ENCODE results near the gene SELENOF. TPM values are rescaled to one million over a fixed set of nuclear protein-coding genes. Genes with fewer than 3 reads are reported as not detected.
A peak's percentile ranks its signal among the peaks of the same experiment; 100 is the strongest.

SELENOF gene
- total and polyA plus RNA-seq, 3 experiments from 2014 or later: 157 to 356 (median 158) TPM

DNA sequence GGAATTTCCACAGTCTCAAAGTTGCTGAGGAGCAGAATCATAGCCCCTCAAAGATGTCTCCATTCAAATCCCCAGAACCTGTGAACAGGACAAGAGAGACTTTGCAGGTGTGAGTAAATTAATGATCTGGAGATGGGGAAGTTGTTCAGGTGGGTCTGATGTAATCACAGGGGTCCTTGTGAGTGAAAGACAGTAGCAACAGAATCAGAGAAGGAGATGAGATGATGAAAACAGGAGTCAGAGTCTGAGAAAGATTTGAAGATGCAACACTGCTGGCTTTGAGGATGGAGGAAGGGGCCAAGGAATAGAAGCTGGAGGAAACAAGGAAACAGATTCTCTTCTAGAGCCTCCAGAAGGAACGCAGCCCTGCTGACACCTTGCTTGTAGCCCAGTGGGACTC, 81.5 kb downstream of the SELENOF start:
- H3K9me3 Mint-ChIP-seq: no peaks in the 10 kb centered on the region
- Histone ChIP-seq H3K27me3 (ENCODE audit: insufficient read depth, low read length, poor library complexity, severe bottlenecking) (no peaks in the 10 kb centered on the region), H3K4me3 (ENCODE audit: low read length) (no peak overlapping the region), H3K36me3 (ENCODE audit: insufficient read depth, low read length) (no peaks in the 10 kb centered on the region), H3K4me1 (ENCODE audit: insufficient read depth, low read length) (no peaks in the 10 kb centered on the region), H3K9me3 (ENCODE audit: low read length) (no peaks in the 10 kb centered on the region), H3K27ac (ENCODE audit: low read depth, low read length) (no peak overlapping the region)
- no peak overlapping the region for H3K4me3 Mint-ChIP-seq
- H3K4me1 Mint-ChIP-seq: peaks cover 2 to 5% (median 3%) of the 10 kb centered on the region in 3 donors
- H3K36me3 Mint-ChIP-seq: no peaks in the 10 kb centered on the region
- POLR2A ChIA-PET: no interaction called here
- no peak for DNase-seq
- H3K27ac Mint-ChIP-seq: no peak overlapping the region
- H3K27me3 Mint-ChIP-seq: peaks cover 2 to 3% of the 10 kb centered on the region in 2 donors
- CTCF ChIA-PET: interaction anchor here (8.3 kb wide), 1 partner anchor 251 kb away, joined by 66 read pairs; no protein-coding TSS in a partner anchor

GRCh38 chr1:86829321-86829720, 84.6 kb downstream of the SELENOF start:
- H3K4me1 Mint-ChIP-seq: peaks cover 2 to 5% (median 3%) of the 10 kb centered on the region in 3 donors
- no peaks in the 10 kb centered on the region for H3K36me3 Mint-ChIP-seq
- Histone ChIP-seq H3K36me3 (ENCODE audit: insufficient read depth, low read length) (no peaks in the 10 kb centered on the region), H3K4me3 (ENCODE audit: low read length) (no peak overlapping the region), H3K27me3 (ENCODE audit: insufficient read depth, low read length, poor library complexity, severe bottlenecking) (no peaks in the 10 kb centered on the region), H3K4me1 (ENCODE audit: insufficient read depth, low read length) (no peaks in the 10 kb centered on the region), H3K9me3 (ENCODE audit: low read length) (no peaks in the 10 kb centered on the region), H3K27ac (ENCODE audit: low read depth, low read length) (no peak overlapping the region)
- CTCF ChIA-PET: interaction anchor here (0.7 to 8.3 kb wide), 3 partner anchors 136 to 254 kb away, joined by 3 to 66 read pairs (median 4); no protein-coding TSS in a partner anchor
- no peak for DNase-seq
- H3K27me3 Mint-ChIP-seq: peaks cover 0 to 2% of the 10 kb centered on the region in 2 donors
- POLR2A ChIA-PET: no interaction called here
- H3K27ac Mint-ChIP-seq: no peak overlapping the region
- H3K9me3 Mint-ChIP-seq: no peaks in the 10 kb centered on the region
- H3K4me3 Mint-ChIP-seq: no peak overlapping the region

DNA sequence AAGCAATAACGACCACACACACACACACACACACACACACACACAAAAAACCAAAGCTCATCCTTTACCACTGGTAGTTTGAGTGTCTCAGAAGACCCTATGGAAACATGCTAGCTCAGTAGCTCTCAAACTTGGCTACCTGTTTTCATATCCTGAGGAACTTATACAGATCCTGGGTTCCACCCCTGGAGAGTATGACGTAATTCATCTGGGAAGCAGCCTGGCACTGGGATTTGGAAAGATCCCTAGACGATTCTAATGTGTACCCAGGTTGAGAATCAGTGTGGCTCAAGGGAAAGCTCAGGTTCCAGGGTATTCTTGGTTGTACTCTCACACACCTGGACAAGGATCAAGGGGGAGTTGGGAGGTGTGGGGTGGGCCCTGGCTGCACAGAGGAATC, 85.9 kb downstream of the SELENOF start:
- H3K27ac Mint-ChIP-seq: no peak overlapping the region
- no peaks in the 10 kb centered on the region for H3K27me3 Mint-ChIP-seq
- Histone ChIP-seq H3K27ac (ENCODE audit: low read depth, low read length) (no peak overlapping the region), H3K9me3 (ENCODE audit: low read length) (no peaks in the 10 kb centered on the region), H3K27me3 (ENCODE audit: insufficient read depth, low read length, poor library complexity, severe bottlenecking) (no peaks in the 10 kb centered on the region), H3K4me1 (ENCODE audit: insufficient read depth, low read length) (no peaks in the 10 kb centered on the region), H3K4me3 (ENCODE audit: low read length) (no peak overlapping the region), H3K36me3 (ENCODE audit: insufficient read depth, low read length) (no peaks in the 10 kb centered on the region)
- H3K4me3 Mint-ChIP-seq: no peak overlapping the region
- DNase-seq: no peak
- H3K36me3 Mint-ChIP-seq: no peaks in the 10 kb centered on the region
- POLR2A ChIA-PET: no interaction called here
- no peaks in the 10 kb centered on the region for H3K9me3 Mint-ChIP-seq
- no peaks in the 10 kb centered on the region for H3K4me1 Mint-ChIP-seq
- CTCF ChIA-PET: interaction anchor here (8.3 kb wide), 1 partner anchor 256 kb away, joined by 66 read pairs; no protein-coding TSS in a partner anchor

- H3K27me3 Mint-ChIP-seq: peaks cover 0 to 7% of the 10 kb centered on the region in 2 donors
- no peaks in the 10 kb centered on the region for H3K27me3 ChIP-seq (ENCODE audit: insufficient read depth, low read length, poor library complexity, severe bottlenecking)
- ChIA-PET CTCF (no interaction called here), POLR2A (no interaction called here)
- H3K36me3 Mint-ChIP-seq: no peaks in the 10 kb centered on the region
- H3K9me3 ChIP-seq (ENCODE audit: low read length): no peaks in the 10 kb centered on the region
- H3K4me1 ChIP-seq (ENCODE audit: insufficient read depth, low read length): no peaks in the 10 kb centered on the region
- no peaks in the 10 kb centered on the region for H3K4me1 Mint-ChIP-seq
- no peak overlapping the region for H3K27ac ChIP-seq (ENCODE audit: low read depth, low read length)
- peak overlapping the region in 2 of 8 donors; percentile 1 to 58 for H3K27ac Mint-ChIP-seq
- no peaks in the 10 kb centered on the region for H3K9me3 Mint-ChIP-seq
- H3K4me3 Mint-ChIP-seq: no peak overlapping the region
- no peak overlapping the region for H3K4me3 ChIP-seq (ENCODE audit: low read length)
- no peak for DNase-seq
- no peaks in the 10 kb centered on the region for H3K36me3 ChIP-seq (ENCODE audit: insufficient read depth, low read length)
Measured at GRCh38 chr1:86826856-86827255, 87.1 kb downstream of the SELENOF start.

DNA sequence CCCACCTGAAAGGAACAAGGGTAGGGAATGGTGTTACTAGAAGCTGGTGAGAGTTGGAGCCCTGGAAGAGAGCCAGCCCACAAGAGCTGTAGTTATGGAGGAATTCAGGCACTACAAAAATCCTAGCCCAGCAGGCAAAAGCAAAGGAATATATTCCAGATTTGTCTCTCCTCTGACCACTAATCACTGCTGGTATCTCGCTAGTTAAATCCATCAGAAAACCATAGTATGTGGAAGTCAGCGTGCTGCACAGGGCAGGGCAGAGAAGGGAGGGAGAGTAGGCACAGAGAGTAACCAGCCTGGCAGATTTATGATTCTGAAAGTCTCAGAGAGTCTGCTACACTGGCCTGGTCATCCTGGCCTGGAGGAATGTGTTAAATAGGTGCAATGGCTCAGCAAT, 88.6 kb downstream of the SELENOF start:
- Histone ChIP-seq H3K27ac (ENCODE audit: low read depth, low read length) (no peak overlapping the region), H3K9me3 (ENCODE audit: low read length) (no peaks in the 10 kb centered on the region), H3K27me3 (ENCODE audit: insufficient read depth, low read length, poor library complexity, severe bottlenecking) (no peaks in the 10 kb centered on the region), H3K4me1 (ENCODE audit: insufficient read depth, low read length) (no peaks in the 10 kb centered on the region), H3K36me3 (ENCODE audit: insufficient read depth, low read length) (no peaks in the 10 kb centered on the region), H3K4me3 (ENCODE audit: low read length) (no peak overlapping the region)
- Mint-ChIP-seq H3K4me1 (no peaks in the 10 kb centered on the region), H3K36me3 (no peaks in the 10 kb centered on the region), H3K4me3 (no peak overlapping the region), H3K9me3 (peaks cover 0 to 4% (median 0%) of the 10 kb centered on the region in 5 donors), H3K27ac (no peak overlapping the region), H3K27me3 (peaks cover 1 to 10% of the 10 kb centered on the region in 2 donors)
- ChIA-PET CTCF (no interaction called here), POLR2A (no interaction called here)
- DNase-seq: no peak

DNA sequence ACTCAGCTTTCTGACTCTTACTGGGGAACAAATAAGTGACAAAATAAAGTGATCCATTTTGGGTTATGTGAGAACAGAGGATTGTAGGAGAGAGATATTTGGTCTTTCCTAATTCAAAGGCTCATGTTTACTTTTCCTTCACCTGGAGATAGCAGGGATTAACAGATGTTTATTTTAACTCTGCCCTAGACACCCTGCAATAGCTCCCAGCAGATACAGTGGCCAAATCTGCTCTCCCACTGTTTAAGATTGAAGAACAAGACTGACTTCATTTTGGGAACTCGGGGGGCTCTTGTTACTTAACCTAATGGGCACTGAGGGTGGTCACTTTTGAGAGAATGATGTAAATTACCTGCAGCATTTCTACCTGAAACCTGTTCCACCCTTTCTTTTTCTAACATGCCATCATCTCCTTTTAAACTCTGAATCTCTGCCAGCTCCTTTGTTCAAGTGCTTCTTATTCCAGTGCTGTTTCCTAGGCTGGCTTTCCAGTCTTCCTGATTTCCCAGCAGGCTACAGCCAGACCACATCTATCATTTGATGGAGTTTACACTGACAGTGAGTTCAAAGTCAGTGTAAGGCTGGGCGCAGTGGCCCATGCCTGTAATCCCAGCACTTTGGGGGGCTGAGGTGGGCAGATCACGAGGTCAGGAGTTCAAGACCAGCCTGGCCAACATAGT, 90.0 kb downstream of the SELENOF start:
- Histone ChIP-seq H3K4me3 (ENCODE audit: low read length) (no peak overlapping the region), H3K27ac (ENCODE audit: low read depth, low read length) (no peak overlapping the region), H3K36me3 (ENCODE audit: insufficient read depth, low read length) (no peaks in the 10 kb centered on the region), H3K4me1 (ENCODE audit: insufficient read depth, low read length) (no peaks in the 10 kb centered on the region), H3K9me3 (ENCODE audit: low read length) (no peaks in the 10 kb centered on the region), H3K27me3 (ENCODE audit: insufficient read depth, low read length, poor library complexity, severe bottlenecking) (no peaks in the 10 kb centered on the region)
- CTCF ChIA-PET: interaction anchor here (0.7 to 1.4 kb wide), 2 partner anchors 10 to 241 kb away, joined by 3 read pairs; no protein-coding TSS in a partner anchor
- H3K27ac Mint-ChIP-seq: peak overlapping the region in 1 of 8 donors; percentile 72
- H3K9me3 Mint-ChIP-seq: peaks cover 0 to 4% (median under 1%) of the 10 kb centered on the region in 5 donors
- POLR2A ChIA-PET: no interaction called here
- H3K36me3 Mint-ChIP-seq: no peaks in the 10 kb centered on the region
- H3K27me3 Mint-ChIP-seq: peaks cover 3 to 17% of the 10 kb centered on the region in 2 donors
- no peaks in the 10 kb centered on the region for H3K4me1 Mint-ChIP-seq
- no peak for DNase-seq
- no peak overlapping the region for H3K4me3 Mint-ChIP-seq

DNA sequence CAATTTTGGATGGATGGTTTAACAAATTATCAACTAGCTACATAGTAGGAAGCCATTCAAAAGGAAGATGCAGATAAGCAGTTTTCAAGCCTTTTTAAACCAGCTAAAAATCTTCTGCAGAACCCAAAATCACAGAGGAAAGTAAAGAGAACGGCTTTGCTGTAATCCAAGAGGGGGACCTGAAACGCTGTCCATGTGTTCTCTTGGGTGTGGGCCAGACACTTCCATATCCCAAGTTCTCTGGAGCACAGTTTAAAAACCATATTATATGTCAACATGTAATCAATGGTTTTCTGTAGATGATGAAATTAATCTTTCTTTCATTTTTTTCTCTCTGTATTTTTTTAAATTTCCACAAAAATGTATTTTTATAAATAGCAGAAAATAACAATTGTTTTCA, 90.5 kb downstream of the SELENOF start:
- no peaks in the 10 kb centered on the region for H3K9me3 ChIP-seq (ENCODE audit: low read length)
- POLR2A ChIA-PET: no interaction called here
- no peaks in the 10 kb centered on the region for H3K36me3 ChIP-seq (ENCODE audit: insufficient read depth, low read length)
- no peak overlapping the region for H3K4me3 Mint-ChIP-seq
- H3K27me3 Mint-ChIP-seq: peaks cover 3 to 17% of the 10 kb centered on the region in 2 donors
- no peak overlapping the region for H3K27ac Mint-ChIP-seq
- H3K4me1 Mint-ChIP-seq: no peaks in the 10 kb centered on the region
- no peak for DNase-seq
- no peak overlapping the region for H3K27ac ChIP-seq (ENCODE audit: low read depth, low read length)
- no peaks in the 10 kb centered on the region for H3K27me3 ChIP-seq (ENCODE audit: insufficient read depth, low read length, poor library complexity, severe bottlenecking)
- peaks cover 0 to 4% (median 2%) of the 10 kb centered on the region in 5 donors for H3K9me3 Mint-ChIP-seq
- CTCF ChIA-PET: interaction anchor here (1.4 kb wide), 1 partner anchor 10 kb away, joined by 3 read pairs; no protein-coding TSS in a partner anchor
- H3K4me1 ChIP-seq (ENCODE audit: insufficient read depth, low read length): no peaks in the 10 kb centered on the region
- H3K36me3 Mint-ChIP-seq: no peaks in the 10 kb centered on the region
- no peak overlapping the region for H3K4me3 ChIP-seq (ENCODE audit: low read length)

DNA sequence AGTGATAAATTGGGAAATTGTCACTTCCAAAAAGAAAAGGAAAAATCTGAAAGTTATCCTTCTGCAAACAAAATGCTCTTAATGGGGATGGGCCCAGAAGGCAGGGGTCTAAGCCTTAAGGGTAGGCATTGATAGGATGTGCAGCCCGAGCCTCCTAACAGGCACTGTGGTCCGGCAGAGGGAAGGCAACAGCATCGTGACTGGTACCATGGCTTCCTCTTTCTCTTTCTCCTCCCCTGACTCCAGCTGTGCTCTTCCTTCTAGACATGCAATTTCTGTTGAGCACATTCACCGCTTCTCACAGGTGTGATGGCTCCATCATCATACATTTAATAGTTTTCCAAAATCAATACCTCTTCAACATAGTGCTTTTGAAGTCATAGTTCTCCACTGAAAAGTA, 91.5 kb downstream of the SELENOF start:
- Mint-ChIP-seq H3K4me3 (no peak overlapping the region), H3K27me3 (peaks cover 3 to 17% of the 10 kb centered on the region in 2 donors), H3K4me1 (no peaks in the 10 kb centered on the region), H3K27ac (no peak overlapping the region), H3K9me3 (peaks cover 0 to 4% (median 2%) of the 10 kb centered on the region in 5 donors), H3K36me3 (no peaks in the 10 kb centered on the region)
- Histone ChIP-seq H3K4me3 (ENCODE audit: low read length) (no peak overlapping the region), H3K4me1 (ENCODE audit: insufficient read depth, low read length) (no peaks in the 10 kb centered on the region), H3K9me3 (ENCODE audit: low read length) (no peaks in the 10 kb centered on the region), H3K27me3 (ENCODE audit: insufficient read depth, low read length, poor library complexity, severe bottlenecking) (no peaks in the 10 kb centered on the region), H3K27ac (ENCODE audit: low read depth, low read length) (no peak overlapping the region), H3K36me3 (ENCODE audit: insufficient read depth, low read length) (no peaks in the 10 kb centered on the region)
- no peak for DNase-seq
- ChIA-PET POLR2A (no interaction called here), CTCF (interaction anchor here (1.4 kb wide), 1 partner anchor 11 kb away, joined by 3 read pairs; no protein-coding TSS in a partner anchor)

All from CD8-positive, alpha-beta memory T cell (primary cell).